ENCODE measurements around the gene ZNF778. TPM values are rescaled to one million over a fixed set of nuclear protein-coding genes. Genes with fewer than 3 reads are reported as not detected.

ZNF778 gene
- total and polyA plus RNA-seq, 2 of the 13 experiments (the other 11 are each of a cell fraction or from before 2014, with no cell fraction given) = 3.8 to 7.2 TPM

- TF ChIP-seq, protein P1, sequence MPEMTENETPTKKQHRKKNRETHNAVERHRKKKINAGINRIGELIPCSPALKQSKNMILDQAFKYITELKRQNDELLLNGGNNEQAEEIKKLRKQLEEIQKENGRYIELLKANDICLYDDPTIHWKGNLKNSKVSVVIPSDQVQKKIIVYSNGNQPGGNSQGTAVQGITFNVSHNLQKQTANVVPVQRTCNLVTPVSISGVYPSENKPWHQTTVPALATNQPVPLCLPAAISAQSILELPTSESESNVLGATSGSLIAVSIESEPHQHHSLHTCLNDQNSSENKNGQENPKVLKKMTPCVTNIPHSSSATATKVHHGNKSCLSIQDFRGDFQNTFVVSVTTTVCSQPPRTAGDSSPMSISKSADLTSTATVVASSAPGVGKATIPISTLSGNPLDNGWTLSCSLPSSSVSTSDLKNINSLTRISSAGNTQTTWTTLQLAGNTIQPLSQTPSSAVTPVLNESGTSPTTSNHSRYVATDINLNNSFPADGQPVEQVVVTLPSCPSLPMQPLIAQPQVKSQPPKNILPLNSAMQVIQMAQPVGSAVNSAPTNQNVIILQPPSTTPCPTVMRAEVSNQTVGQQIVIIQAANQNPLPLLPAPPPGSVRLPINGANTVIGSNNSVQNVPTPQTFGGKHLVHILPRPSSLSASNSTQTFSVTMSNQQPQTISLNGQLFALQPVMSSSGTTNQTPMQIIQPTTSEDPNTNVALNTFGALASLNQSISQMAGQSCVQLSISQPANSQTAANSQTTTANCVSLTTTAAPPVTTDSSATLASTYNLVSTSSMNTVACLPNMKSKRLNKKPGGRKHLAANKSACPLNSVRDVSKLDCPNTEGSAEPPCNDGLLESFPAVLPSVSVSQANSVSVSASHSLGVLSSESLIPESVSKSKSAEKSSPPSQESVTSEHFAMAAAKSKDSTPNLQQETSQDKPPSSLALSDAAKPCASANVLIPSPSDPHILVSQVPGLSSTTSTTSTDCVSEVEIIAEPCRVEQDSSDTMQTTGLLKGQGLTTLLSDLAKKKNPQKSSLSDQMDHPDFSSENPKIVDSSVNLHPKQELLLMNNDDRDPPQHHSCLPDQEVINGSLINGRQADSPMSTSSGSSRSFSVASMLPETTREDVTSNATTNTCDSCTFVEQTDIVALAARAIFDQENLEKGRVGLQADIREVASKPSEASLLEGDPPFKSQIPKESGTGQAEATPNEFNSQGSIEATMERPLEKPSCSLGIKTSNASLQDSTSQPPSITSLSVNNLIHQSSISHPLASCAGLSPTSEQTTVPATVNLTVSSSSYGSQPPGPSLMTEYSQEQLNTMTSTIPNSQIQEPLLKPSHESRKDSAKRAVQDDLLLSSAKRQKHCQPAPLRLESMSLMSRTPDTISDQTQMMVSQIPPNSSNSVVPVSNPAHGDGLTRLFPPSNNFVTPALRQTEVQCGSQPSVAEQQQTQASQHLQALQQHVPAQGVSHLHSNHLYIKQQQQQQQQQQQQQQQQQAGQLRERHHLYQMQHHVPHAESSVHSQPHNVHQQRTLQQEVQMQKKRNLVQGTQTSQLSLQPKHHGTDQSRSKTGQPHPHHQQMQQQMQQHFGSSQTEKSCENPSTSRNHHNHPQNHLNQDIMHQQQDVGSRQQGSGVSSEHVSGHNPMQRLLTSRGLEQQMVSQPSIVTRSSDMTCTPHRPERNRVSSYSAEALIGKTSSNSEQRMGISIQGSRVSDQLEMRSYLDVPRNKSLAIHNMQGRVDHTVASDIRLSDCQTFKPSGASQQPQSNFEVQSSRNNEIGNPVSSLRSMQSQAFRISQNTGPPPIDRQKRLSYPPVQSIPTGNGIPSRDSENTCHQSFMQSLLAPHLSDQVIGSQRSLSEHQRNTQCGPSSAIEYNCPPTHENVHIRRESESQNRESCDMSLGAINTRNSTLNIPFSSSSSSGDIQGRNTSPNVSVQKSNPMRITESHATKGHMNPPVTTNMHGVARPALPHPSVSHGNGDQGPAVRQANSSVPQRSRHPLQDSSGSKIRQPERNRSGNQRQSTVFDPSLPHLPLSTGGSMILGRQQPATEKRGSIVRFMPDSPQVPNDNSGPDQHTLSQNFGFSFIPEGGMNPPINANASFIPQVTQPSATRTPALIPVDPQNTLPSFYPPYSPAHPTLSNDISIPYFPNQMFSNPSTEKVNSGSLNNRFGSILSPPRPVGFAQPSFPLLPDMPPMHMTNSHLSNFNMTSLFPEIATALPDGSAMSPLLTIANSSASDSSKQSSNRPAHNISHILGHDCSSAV (CRISPR knock-in tag; IDR thresholded peaks at IDR 0.05; ENCODE audit: borderline replicate concordance) = no peak
- TF ChIP-seq SRF (IDR thresholded peaks at IDR 0.05; ENCODE audit: low read depth, low read length) (peak; percentile 51; the same call in 1 of the 2 replicates), NFKB2 (CRISPR knock-in tag; IDR thresholded peaks at IDR 0.05; ENCODE audit: borderline replicate concordance) (peak; percentile 92; the same call in 1 of the 2 replicates), MXD4 (CRISPR knock-in tag; IDR thresholded peaks at IDR 0.05) (peak; percentile 91), SP1 (IDR thresholded peaks at IDR 0.05) (no peak), SP1 (CRISPR knock-in tag; IDR thresholded peaks at IDR 0.05) (peak; percentile 90), SP140L (CRISPR knock-in tag; IDR thresholded peaks at IDR 0.05; ENCODE audit: borderline replicate concordance) (no peak), ZNF816 (CRISPR knock-in tag; IDR thresholded peaks at IDR 0.05; ENCODE audit: borderline replicate concordance) (no peak; the same call in 1 of the 2 replicates), HHEX (CRISPR knock-in tag; IDR thresholded peaks at IDR 0.05) (no peak), KDM5A (IDR thresholded peaks at IDR 0.05; ENCODE audit: borderline replicate concordance, low read length) (peak; percentile 94), ZNF737 (CRISPR knock-in tag; IDR thresholded peaks at IDR 0.05; ENCODE audit: borderline replicate concordance) (peak; percentile 52; the same call in 1 of the 2 replicates), ZNF383 (CRISPR knock-in tag; IDR thresholded peaks at IDR 0.05; ENCODE audit: borderline replicate concordance) (no peak), ZBTB37 (CRISPR knock-in tag; IDR thresholded peaks at IDR 0.05) (no peak), ZKSCAN5 (CRISPR knock-in tag; IDR thresholded peaks at IDR 0.05) (no peak), CSRNP1 (CRISPR knock-in tag; IDR thresholded peaks at IDR 0.05) (no peak), ZNF788 (CRISPR knock-in tag; IDR thresholded peaks at IDR 0.05; ENCODE audit: borderline replicate concordance) (peak; percentile 93; the same call in 1 of the 2 replicates), HOXA7 (CRISPR knock-in tag; IDR thresholded peaks at IDR 0.05) (no peak), MED13 (CRISPR knock-in tag; IDR thresholded peaks at IDR 0.05) (peak; percentile 70), TGIF2 (CRISPR knock-in tag; IDR thresholded peaks at IDR 0.05) (peak; percentile 84)
These were observed at the start of gene ZNF778 (continued) for GRCh38 chr16:89217388-89218191.

Measured in HepG2 (cell line).